ENCODE measurements around the gene EFCAB10.

GRCh38 chr7:105532709-105533460 is 48.4 kb downstream of the EFCAB10 start:
- TF ChIP-seq CTCF (IDR thresholded peaks at IDR 0.05) (no peak), JUN (IDR thresholded peaks at IDR 0.05) (no peak)

Measured in A549 (cell line).